Tibial nerve (tissue), 4 donors: ENCODE data around the gene TH.

ENCODE experiments used
- CTCF ChIP-seq, 5 experiments: fragments of 200-600 bp in 3 of 5; fragments of 450-650 bp in 2 of 5; sonication (generic) in 3 of 5; IDR thresholded peaks; one replicate each; pipeline ENCODE4 v1.5.1; 2016 to 2019; ENCODE audit warnings: antibody characterized with exemption in 5 of 5, mild to moderate bottlenecking in 3 of 5, moderate library complexity in 2 of 5
- EP300 ChIP-seq, 2 donors: sonication (generic); formaldehyde crosslinking; IDR thresholded peaks; one replicate each; pipeline ENCODE4 v1.6.1; 2017; ENCODE audit warnings: antibody characterized with exemption in 2 of 2, mild to moderate bottlenecking in 1 of 2
- POLR2A ChIP-seq, 2 donors: fragments of 450-650 bp; IDR thresholded peaks; one replicate each; pipeline ENCODE4 v1.6.1; 2017; ENCODE audit warnings: antibody characterized with exemption in 2 of 2, mild to moderate bottlenecking in 2 of 2, moderate library complexity in 2 of 2

- TF ChIP-seq CTCF (IDR thresholded peaks at IDR 0.05) (no peak), EP300 (IDR thresholded peaks at IDR 0.05) (no peak), POLR2A (IDR thresholded peaks at IDR 0.05) (no peak)
These were observed 41.8 kb downstream of the TH start for GRCh38 chr11:2129699-2130366.
